HCT116 (cell line): ENCODE results near the gene PGA5. TPM values are rescaled to one million over a fixed set of nuclear protein-coding genes. Genes with fewer than 3 reads are reported as not detected.

ENCODE experiments used
- ATAC-seq: fragments of 200-7000 bp; cut with Tn5 transposase; 2 replicates; pipeline ENCODE4 v1.9.1; 2020; ENCODE audit warnings: mild to moderate bottlenecking, moderate library complexity
- BruUV-seq: library from RNA; stranded (reverse); fragments of 400-500 nt; replicated peaks from 2 replicates; lab custom pipeline; 2021; lab: Mats Ljungman, UMichigan
- CTCF ChIA-PET: fragments of 300-600 bp; sonication (Branson Sonifier 250); formaldehyde crosslinking; loops from one replicate; lab custom pipeline; 2021; ENCODE audit warnings: antibody characterized with exemption; lab: Charles Lee
- POLR2A ChIA-PET: fragments of 300-600, 350-600 bp; sonication (Branson Sonifier 250); formaldehyde crosslinking; loops from one replicate; lab custom pipeline; 2021; ENCODE audit warnings: antibody characterized with exemption; lab: Charles Lee
- RAD21 ChIA-PET, 2 experiments: fragments of 300-600 bp; sonication (Branson Sonifier 250); formaldehyde crosslinking; loops; one replicate each; lab custom pipeline; 2023; ENCODE audit warnings: low total read pairs in 2 of 2; ENCODE audit not compliant: uncharacterized antibody in 2 of 2, unreplicated experiment in 2 of 2, low non-redundant PET in 1 of 2; lab: Charles Lee
- DNase-seq: peaks from one replicate; pipeline ENCODE4 v3.0.0-alpha.2; 2010; ENCODE audit warnings: low read depth, low spot score
- H2AFZ ChIP-seq: fragments of 200-600 bp; shearing (Covaris generic), sonication (generic); 2 replicates; pipeline ENCODE4 v1.6.1; 2017; ENCODE audit warnings: low read depth, mixed run types, mixed read lengths, antibody characterized with exemption, low read length; ENCODE audit not compliant: poor library complexity, severe bottlenecking
- H3K27ac ChIP-seq: 2 replicates; pipeline ENCODE4 v1.5.1; 2012; ENCODE audit warnings: low read depth, low read length
- H3K27me3 ChIP-seq: fragments of 200-600 bp; sonication (generic); 2 replicates; pipeline ENCODE4 v1.6.1; 2016; ENCODE audit warnings: mixed run types, low read length, mixed read lengths; ENCODE audit not compliant: insufficient read depth
- H3K36me3 ChIP-seq, 2 experiments: fragments of 200-500 bp in 1 of 2; fragments of 200-600 bp in 1 of 2; sonication (Bioruptor generic) in 1 of 2; sonication (generic) in 1 of 2; 2 replicates each; pipeline versions ENCODE4 v1.5.1 to v1.6.1; 2014 to 2016; ENCODE audit warnings: low read length in 2 of 2, inconsistent platforms in 1 of 2, mixed read lengths in 1 of 2, mixed run types in 1 of 2; ENCODE audit not compliant: insufficient read depth in 2 of 2, control insufficient read depth in 1 of 2
- H3K4me1 ChIP-seq, 2 experiments: fragments of 200-600 bp in 1 of 2; sonication (generic) in 1 of 2; 2 replicates each; pipeline versions ENCODE4 v1.5.1 to v1.6.1; 2012 to 2017; ENCODE audit warnings: low read length in 2 of 2, inconsistent platforms in 1 of 2, mild to moderate bottlenecking in 1 of 2, mixed read lengths in 1 of 2, mixed run types in 1 of 2, moderate library complexity in 1 of 2; ENCODE audit not compliant: insufficient read depth in 2 of 2, control insufficient read depth in 1 of 2
- H3K4me2 ChIP-seq: fragments of 200-600 bp; sonication (generic); 2 replicates; pipeline ENCODE4 v1.6.1; 2017; ENCODE audit warnings: mixed run types, low read length, mixed read lengths
- H3K4me3 ChIP-seq, 2 experiments: fragments of 200-600 bp in 1 of 2; sonication (generic) in 1 of 2; replicated peaks in 1 of 2; 2 replicates each; pipeline ENCODE4 v1.5.1; 2011 to 2016; ENCODE audit warnings: low read length in 2 of 2, control low read depth in 1 of 2, low read depth in 1 of 2, mild to moderate bottlenecking in 1 of 2, mixed read lengths in 1 of 2, mixed run types in 1 of 2
- H3K79me2 ChIP-seq: fragments of 200-600 bp; sonication (generic); 2 replicates; pipeline ENCODE4 v1.6.1; 2017; ENCODE audit warnings: mild to moderate bottlenecking, mixed run types, low read length, moderate library complexity, mixed read lengths; ENCODE audit not compliant: insufficient read depth
- H3K9ac ChIP-seq: fragments of 200-600 bp; sonication (generic); 2 replicates; pipeline ENCODE4 v1.6.1; 2016; ENCODE audit warnings: low read length, mixed read lengths
- H3K9me2 ChIP-seq: fragments of 200-600 bp; sonication (generic), shearing (Covaris generic); 2 replicates; pipeline ENCODE4 v1.6.1; 2017; ENCODE audit warnings: mixed run types, mild to moderate bottlenecking, moderate library complexity; ENCODE audit not compliant: insufficient read depth
- H3K9me3 ChIP-seq, 2 experiments: fragments of 200-500 bp in 1 of 2; fragments of 200-600 bp in 1 of 2; sonication (Bioruptor generic) in 1 of 2; sonication (generic) in 1 of 2; 2 replicates each; pipeline ENCODE4 v1.6.1; 2014 to 2017; ENCODE audit warnings: low read length in 2 of 2, mixed read lengths in 2 of 2, inconsistent platforms in 1 of 2, low read depth in 1 of 2, mild to moderate bottlenecking in 1 of 2, mixed run types in 1 of 2, moderate library complexity in 1 of 2; ENCODE audit not compliant: control insufficient read depth in 1 of 2, insufficient read depth in 1 of 2
- H4K20me1 ChIP-seq: fragments of 200-600 bp; sonication (generic), shearing (Covaris generic); 2 replicates; pipeline ENCODE4 v1.6.1; 2017; ENCODE audit warnings: mixed run types, mild to moderate bottlenecking, moderate library complexity; ENCODE audit not compliant: insufficient read depth
- CBX3 ChIP-seq: IDR thresholded peaks from 2 replicates; pipeline ENCODE4 v1.6.1; 2012; ENCODE audit warnings: low read depth
- CEBPB ChIP-seq: IDR thresholded peaks from 2 replicates; pipeline ENCODE4 v1.6.1; 2012; ENCODE audit warnings: low read depth
- EGR1 ChIP-seq: IDR thresholded peaks from 2 replicates; pipeline ENCODE4 v1.6.1; 2012; ENCODE audit warnings: low read depth
- EZH2 ChIP-seq: fragments of 200-600 bp; sonication (generic); IDR thresholded peaks from 2 replicates; pipeline ENCODE4 v1.6.1; 2017; ENCODE audit warnings: antibody characterized with exemption, mixed run types
- EZH2phosphoT487 ChIP-seq: fragments of 200-600 bp; IDR thresholded peaks from 2 replicates; pipeline ENCODE4 v1.6.1; 2018; ENCODE audit warnings: antibody characterized with exemption, borderline replicate concordance
- JUND ChIP-seq: IDR thresholded peaks from 2 replicates; pipeline ENCODE4 v1.6.1; 2012
- POLR2A ChIP-seq: IDR thresholded peaks from 2 replicates; pipeline ENCODE4 v1.7.0; 2011; ENCODE audit warnings: borderline replicate concordance; ENCODE audit not compliant: insufficient read depth, insufficient read length; ENCODE audit errors: extremely low read depth
- POLR2AphosphoS5 ChIP-seq: IDR thresholded peaks from 2 replicates; pipeline ENCODE4 v1.6.1; 2011; ENCODE audit warnings: mild to moderate bottlenecking, low read depth, low read length, moderate library complexity
- SP1 ChIP-seq: IDR thresholded peaks from 2 replicates; pipeline ENCODE4 v1.6.1; 2012; ENCODE audit warnings: low read depth
- SRF ChIP-seq: IDR thresholded peaks from 2 replicates; pipeline ENCODE4 v1.6.1; 2012; ENCODE audit warnings: low read depth
- TCF7L2 ChIP-seq: IDR thresholded peaks from 2 replicates; pipeline ENCODE4 v1.7.0; 2011; ENCODE audit warnings: borderline replicate concordance, inconsistent platforms; ENCODE audit not compliant: insufficient read depth, insufficient read length; ENCODE audit errors: extremely low read depth
- ZFX ChIP-seq: fragments of 450-650 bp; IDR thresholded peaks from 2 replicates; pipeline ENCODE4 v1.6.1; 2017
- ZNF274 ChIP-seq: fragments of 200-500 bp; sonication (Bioruptor generic); IDR thresholded peaks from 2 replicates; pipeline ENCODE4 v1.6.1; 2014; ENCODE audit warnings: mild to moderate bottlenecking, low read depth, low read length, inconsistent platforms
- intact Hi-C: fragments of 100-400 bp; cut with micrococcal nuclease; formaldehyde crosslinking; loops from 2 replicates; pipeline ENCODE4 v1.10.0; 2022
- total RNA-seq: library from RNA; stranded (reverse); gene quantifications from one replicate; pipeline ENCODE4 v1.2.1, GENCODE V29; 2021; ENCODE audit not compliant: unreplicated experiment
- TF ChIP-seq, protein P1 (sequence below): IDR thresholded peaks from 2 replicates; pipeline ENCODE4 v1.6.1; 2012
- TF ChIP-seq, protein P2 (sequence below): IDR thresholded peaks from 2 replicates; pipeline ENCODE4 v1.6.1; 2012
- TF ChIP-seq, protein P3 (sequence below): IDR thresholded peaks from 2 replicates; pipeline ENCODE4 v1.6.1; 2012; ENCODE audit warnings: low read depth

The PGA5 gene
- total RNA-seq, 1 experiment from 2014 or later, result not detected

DNA sequence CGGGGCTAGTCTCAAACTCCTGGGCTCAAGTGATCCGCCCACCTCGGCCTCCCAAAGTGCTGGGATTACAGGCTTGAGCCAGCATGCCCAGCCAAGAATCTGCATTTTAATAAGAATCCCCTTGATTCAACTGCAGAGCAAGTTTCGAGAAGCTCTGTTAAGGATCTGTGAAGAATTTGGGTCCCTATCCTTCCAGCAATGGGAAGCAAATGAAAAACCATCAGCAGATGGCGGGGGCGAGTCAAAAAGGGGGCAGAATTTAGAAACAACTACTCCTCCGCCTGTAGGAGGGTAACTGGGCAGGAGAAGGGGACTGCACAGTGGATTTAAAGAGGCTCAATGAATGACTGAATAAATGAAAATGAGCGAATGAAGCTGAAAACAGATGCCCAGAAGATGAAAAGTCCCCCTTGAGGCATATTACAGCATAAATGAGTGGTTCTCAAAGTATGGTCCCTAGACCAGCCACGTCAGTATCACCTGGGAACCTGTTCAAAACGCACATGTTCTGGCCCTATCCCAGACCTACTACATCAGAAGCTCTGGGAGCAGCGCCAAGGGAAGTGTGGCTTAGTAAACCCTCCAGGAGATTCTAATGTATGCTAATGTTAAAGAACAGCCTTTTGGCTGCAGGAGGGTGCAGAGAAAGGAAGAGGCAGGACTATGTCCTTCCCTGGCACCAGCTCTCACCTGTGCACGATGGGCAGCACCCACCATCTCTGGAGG is 39.1 kb downstream of the PGA5 start:
- Histone ChIP-seq H3K9ac (no peak overlapping the region), H3K4me2 (no peak overlapping the region), H3K9me2 (no peaks in the 10 kb centered on the region), H3K27me3 (no peaks in the 10 kb centered on the region), H2AFZ (no peak overlapping the region), H3K36me3 (no peaks in the 10 kb centered on the region), H3K9me3 (no peaks in the 10 kb centered on the region), H3K79me2 (no peaks in the 10 kb centered on the region), H4K20me1 (no peaks in the 10 kb centered on the region), H3K4me1 (peaks cover 0 to 7% of the 10 kb centered on the region in 2 experiments; a peak in 2 of 4 replicates), H3K4me3 (no peak overlapping the region), H3K27ac (no peak overlapping the region)
- TF ChIP-seq SRF (no peak), CEBPB (no peak)
- TF ChIP-seq, protein P1, sequence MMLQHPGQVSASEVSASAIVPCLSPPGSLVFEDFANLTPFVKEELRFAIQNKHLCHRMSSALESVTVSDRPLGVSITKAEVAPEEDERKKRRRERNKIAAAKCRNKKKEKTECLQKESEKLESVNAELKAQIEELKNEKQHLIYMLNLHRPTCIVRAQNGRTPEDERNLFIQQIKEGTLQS, result no peak
- DNase-seq (no peak), ATAC-seq (no peak)
- RAD21 ChIA-PET, result no interaction called here
- intact Hi-C loops, result no loop called here
- CTCF ChIA-PET, result no interaction called here
- BruUV-seq, result no TSS peak
- POLR2A ChIA-PET, result no interaction called here

DNA sequence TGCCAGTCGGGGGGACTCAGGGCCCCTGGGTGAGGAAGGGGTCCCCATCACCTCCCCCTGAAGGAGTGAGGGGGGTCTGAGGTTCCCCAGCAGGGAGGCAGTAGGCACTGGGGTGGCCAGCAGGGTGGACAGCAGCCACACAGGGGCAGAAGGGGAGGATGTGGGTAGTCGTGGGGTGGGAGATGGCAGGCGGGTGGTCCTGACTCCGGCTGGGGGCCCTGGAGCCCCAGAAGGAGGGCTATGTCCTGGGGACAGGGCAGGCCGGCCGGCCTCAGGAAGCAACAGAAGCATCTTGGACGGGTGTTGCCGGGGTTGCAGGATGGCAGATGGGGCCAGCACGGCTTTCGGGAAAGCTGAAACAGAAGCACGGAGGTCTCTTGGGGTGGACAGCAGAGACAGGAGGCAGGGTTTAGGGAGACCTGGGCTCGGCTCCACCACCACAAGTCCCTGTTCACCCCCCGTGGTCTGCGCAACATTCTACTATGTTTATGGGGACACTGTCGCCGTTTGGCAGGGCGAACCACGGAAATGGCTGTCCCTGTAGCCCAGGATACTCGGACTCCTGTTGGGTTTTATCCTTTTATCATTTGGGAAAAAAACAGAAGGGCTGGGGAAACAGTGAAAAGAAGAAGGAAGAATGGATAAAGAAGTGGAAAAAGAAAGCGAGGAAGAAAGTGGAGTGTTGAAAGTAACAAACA is 40.1 kb downstream of the PGA5 start:
- ChIA-PET POLR2A (no interaction called here), CTCF (interaction anchor here (0.7 to 1.6 kb wide), 2 partner anchors 55 to 165 kb away, joined by 3 to 4 read pairs; no protein-coding TSS in a partner anchor), RAD21 (no interaction called here)
- Histone ChIP-seq H3K4me1 (peaks cover 0 to 7% of the 10 kb centered on the region in 2 experiments; a peak in 2 of 4 replicates), H3K9me2 (no peaks in the 10 kb centered on the region), H3K4me3 (no peak overlapping the region), H3K79me2 (no peaks in the 10 kb centered on the region), H3K9me3 (no peaks in the 10 kb centered on the region), H3K9ac (no peak overlapping the region), H3K36me3 (no peaks in the 10 kb centered on the region), H3K27me3 (no peaks in the 10 kb centered on the region), H2AFZ (no peak overlapping the region), H3K27ac (no peak overlapping the region), H4K20me1 (no peaks in the 10 kb centered on the region), H3K4me2 (0 out of 2 replicates have a peak overlapping the region, but pooled peaks have one; percentile 12)
- intact Hi-C loops, result no loop called here
- no TSS peak for BruUV-seq
- ATAC-seq, result 0 out of 2 replicates have a peak, but pooled peaks have one; percentile 10
- DNase-seq, result no peak
- TF ChIP-seq ZFX, result no peak
- TF ChIP-seq POLR2A, result no peak
- no peak for TF ChIP-seq JUND
- no peak for TF ChIP-seq CBX3
- no peak for TF ChIP-seq SRF
- TF ChIP-seq SP1, result no peak
- TF ChIP-seq CEBPB, result no peak
- no peak for TF ChIP-seq EZH2
- TF ChIP-seq, protein P2, sequence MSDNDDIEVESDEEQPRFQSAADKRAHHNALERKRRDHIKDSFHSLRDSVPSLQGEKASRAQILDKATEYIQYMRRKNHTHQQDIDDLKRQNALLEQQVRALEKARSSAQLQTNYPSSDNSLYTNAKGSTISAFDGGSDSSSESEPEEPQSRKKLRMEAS, result no peak
- TF ChIP-seq, protein P3, sequence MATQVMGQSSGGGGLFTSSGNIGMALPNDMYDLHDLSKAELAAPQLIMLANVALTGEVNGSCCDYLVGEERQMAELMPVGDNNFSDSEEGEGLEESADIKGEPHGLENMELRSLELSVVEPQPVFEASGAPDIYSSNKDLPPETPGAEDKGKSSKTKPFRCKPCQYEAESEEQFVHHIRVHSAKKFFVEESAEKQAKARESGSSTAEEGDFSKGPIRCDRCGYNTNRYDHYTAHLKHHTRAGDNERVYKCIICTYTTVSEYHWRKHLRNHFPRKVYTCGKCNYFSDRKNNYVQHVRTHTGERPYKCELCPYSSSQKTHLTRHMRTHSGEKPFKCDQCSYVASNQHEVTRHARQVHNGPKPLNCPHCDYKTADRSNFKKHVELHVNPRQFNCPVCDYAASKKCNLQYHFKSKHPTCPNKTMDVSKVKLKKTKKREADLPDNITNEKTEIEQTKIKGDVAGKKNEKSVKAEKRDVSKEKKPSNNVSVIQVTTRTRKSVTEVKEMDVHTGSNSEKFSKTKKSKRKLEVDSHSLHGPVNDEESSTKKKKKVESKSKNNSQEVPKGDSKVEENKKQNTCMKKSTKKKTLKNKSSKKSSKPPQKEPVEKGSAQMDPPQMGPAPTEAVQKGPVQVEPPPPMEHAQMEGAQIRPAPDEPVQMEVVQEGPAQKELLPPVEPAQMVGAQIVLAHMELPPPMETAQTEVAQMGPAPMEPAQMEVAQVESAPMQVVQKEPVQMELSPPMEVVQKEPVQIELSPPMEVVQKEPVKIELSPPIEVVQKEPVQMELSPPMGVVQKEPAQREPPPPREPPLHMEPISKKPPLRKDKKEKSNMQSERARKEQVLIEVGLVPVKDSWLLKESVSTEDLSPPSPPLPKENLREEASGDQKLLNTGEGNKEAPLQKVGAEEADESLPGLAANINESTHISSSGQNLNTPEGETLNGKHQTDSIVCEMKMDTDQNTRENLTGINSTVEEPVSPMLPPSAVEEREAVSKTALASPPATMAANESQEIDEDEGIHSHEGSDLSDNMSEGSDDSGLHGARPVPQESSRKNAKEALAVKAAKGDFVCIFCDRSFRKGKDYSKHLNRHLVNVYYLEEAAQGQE, result no peak
- no peak for TF ChIP-seq POLR2AphosphoS5
- TF ChIP-seq EZH2phosphoT487, result no peak
- TF ChIP-seq ZNF274, result no peak
- TF ChIP-seq, protein P1, result no peak
- TF ChIP-seq EGR1, result no peak
- no peak for TF ChIP-seq TCF7L2
